Fibroblast of mammary gland (primary cell): ENCODE measurements around the gene ALG8.

Experiments
- DNase-seq: peaks from one replicate; pipeline ENCODE4 v3.0.0-alpha.2; 2010; ENCODE audit warnings: low read depth
- H3K4me3 ChIP-seq: 2 replicates; pipeline ENCODE4 v1.5.1; 2011; ENCODE audit warnings: low read depth, mild to moderate bottlenecking, low read length, moderate library complexity; ENCODE audit not compliant: control insufficient read depth
- CTCF ChIP-seq: conservative IDR thresholded peaks from 2 replicates; pipeline ENCODE4 v1.5.1; 2011; ENCODE audit warnings: low read depth, low read length, inconsistent platforms; ENCODE audit not compliant: control insufficient read depth, insufficient read depth

ALG8 gene

GRCh38 chr11:78050964-78051831 lies 88.2 kb downstream of the ALG8 start:
- TF ChIP-seq CTCF: no peak
- no peak overlapping the region for H3K4me3 ChIP-seq
- DNase-seq: peak; percentile 42
